Measurements from ENCODE around the gene LAD1. TPM values are rescaled to one million over a fixed set of nuclear protein-coding genes. Genes with fewer than 3 reads are reported as not detected.

The LAD1 gene
- total and polyA plus RNA-seq, 2 of the 13 experiments (the other 11 are each of a cell fraction or from before 2014, with no cell fraction given), result 10.8 to 65.6 TPM

- TF ChIP-seq STAT6 (CRISPR knock-in tag; IDR thresholded peaks at IDR 0.05; ENCODE audit: borderline replicate concordance) (no peak), ZNF788 (CRISPR knock-in tag; IDR thresholded peaks at IDR 0.05; ENCODE audit: borderline replicate concordance) (no peak), PRDM15 (CRISPR knock-in tag; IDR thresholded peaks at IDR 0.05) (no peak), TOE1 (CRISPR knock-in tag; IDR thresholded peaks at IDR 0.05) (no peak), ZNF12 (CRISPR knock-in tag; IDR thresholded peaks at IDR 0.05) (no peak), ZSCAN20 (CRISPR knock-in tag; IDR thresholded peaks at IDR 0.05; ENCODE audit: borderline replicate concordance) (no peak), ZNF232 (CRISPR knock-in tag; IDR thresholded peaks at IDR 0.05; ENCODE audit: borderline replicate concordance) (no peak; the same call in 1 of the 2 replicates)
- TF ChIP-seq, protein P1, sequence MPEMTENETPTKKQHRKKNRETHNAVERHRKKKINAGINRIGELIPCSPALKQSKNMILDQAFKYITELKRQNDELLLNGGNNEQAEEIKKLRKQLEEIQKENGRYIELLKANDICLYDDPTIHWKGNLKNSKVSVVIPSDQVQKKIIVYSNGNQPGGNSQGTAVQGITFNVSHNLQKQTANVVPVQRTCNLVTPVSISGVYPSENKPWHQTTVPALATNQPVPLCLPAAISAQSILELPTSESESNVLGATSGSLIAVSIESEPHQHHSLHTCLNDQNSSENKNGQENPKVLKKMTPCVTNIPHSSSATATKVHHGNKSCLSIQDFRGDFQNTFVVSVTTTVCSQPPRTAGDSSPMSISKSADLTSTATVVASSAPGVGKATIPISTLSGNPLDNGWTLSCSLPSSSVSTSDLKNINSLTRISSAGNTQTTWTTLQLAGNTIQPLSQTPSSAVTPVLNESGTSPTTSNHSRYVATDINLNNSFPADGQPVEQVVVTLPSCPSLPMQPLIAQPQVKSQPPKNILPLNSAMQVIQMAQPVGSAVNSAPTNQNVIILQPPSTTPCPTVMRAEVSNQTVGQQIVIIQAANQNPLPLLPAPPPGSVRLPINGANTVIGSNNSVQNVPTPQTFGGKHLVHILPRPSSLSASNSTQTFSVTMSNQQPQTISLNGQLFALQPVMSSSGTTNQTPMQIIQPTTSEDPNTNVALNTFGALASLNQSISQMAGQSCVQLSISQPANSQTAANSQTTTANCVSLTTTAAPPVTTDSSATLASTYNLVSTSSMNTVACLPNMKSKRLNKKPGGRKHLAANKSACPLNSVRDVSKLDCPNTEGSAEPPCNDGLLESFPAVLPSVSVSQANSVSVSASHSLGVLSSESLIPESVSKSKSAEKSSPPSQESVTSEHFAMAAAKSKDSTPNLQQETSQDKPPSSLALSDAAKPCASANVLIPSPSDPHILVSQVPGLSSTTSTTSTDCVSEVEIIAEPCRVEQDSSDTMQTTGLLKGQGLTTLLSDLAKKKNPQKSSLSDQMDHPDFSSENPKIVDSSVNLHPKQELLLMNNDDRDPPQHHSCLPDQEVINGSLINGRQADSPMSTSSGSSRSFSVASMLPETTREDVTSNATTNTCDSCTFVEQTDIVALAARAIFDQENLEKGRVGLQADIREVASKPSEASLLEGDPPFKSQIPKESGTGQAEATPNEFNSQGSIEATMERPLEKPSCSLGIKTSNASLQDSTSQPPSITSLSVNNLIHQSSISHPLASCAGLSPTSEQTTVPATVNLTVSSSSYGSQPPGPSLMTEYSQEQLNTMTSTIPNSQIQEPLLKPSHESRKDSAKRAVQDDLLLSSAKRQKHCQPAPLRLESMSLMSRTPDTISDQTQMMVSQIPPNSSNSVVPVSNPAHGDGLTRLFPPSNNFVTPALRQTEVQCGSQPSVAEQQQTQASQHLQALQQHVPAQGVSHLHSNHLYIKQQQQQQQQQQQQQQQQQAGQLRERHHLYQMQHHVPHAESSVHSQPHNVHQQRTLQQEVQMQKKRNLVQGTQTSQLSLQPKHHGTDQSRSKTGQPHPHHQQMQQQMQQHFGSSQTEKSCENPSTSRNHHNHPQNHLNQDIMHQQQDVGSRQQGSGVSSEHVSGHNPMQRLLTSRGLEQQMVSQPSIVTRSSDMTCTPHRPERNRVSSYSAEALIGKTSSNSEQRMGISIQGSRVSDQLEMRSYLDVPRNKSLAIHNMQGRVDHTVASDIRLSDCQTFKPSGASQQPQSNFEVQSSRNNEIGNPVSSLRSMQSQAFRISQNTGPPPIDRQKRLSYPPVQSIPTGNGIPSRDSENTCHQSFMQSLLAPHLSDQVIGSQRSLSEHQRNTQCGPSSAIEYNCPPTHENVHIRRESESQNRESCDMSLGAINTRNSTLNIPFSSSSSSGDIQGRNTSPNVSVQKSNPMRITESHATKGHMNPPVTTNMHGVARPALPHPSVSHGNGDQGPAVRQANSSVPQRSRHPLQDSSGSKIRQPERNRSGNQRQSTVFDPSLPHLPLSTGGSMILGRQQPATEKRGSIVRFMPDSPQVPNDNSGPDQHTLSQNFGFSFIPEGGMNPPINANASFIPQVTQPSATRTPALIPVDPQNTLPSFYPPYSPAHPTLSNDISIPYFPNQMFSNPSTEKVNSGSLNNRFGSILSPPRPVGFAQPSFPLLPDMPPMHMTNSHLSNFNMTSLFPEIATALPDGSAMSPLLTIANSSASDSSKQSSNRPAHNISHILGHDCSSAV (CRISPR knock-in tag; IDR thresholded peaks at IDR 0.05; ENCODE audit: borderline replicate concordance), result no peak
- TF ChIP-seq, protein P2, sequence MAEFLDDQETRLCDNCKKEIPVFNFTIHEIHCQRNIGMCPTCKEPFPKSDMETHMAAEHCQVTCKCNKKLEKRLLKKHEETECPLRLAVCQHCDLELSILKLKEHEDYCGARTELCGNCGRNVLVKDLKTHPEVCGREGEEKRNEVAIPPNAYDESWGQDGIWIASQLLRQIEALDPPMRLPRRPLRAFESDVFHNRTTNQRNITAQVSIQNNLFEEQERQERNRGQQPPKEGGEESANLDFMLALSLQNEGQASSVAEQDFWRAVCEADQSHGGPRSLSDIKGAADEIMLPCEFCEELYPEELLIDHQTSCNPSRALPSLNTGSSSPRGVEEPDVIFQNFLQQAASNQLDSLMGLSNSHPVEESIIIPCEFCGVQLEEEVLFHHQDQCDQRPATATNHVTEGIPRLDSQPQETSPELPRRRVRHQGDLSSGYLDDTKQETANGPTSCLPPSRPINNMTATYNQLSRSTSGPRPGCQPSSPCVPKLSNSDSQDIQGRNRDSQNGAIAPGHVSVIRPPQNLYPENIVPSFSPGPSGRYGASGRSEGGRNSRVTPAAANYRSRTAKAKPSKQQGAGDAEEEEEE (CRISPR knock-in tag; IDR thresholded peaks at IDR 0.05; ENCODE audit: borderline replicate concordance), result no peak
These were observed 415 bp upstream of the LAD1 start (continued) for GRCh38 chr1:201399352-201400126.

Data from HepG2 (cell line).